ENCODE measurements around the gene MBD5.

DNA sequence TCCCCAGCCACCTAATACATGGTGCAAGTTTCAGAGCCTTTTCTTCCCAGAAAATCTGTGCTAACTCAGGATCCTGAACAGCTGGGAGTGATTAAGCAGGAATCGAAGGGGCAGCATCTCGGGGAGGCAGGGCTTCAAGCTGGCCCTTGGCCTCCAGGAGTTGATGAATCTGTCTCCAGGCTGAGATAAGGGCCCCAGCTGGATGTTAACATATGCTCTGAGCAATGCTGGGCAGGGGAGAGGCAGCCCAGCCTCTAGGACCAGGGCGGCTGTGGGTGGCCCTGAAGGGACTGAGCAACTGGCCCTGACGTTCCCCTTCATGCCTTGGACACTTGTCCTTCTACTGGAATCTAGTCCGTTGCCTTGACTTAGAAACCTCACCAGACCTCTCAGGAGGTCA lies 539.6 kb downstream of the MBD5 start:
- TF ChIP-seq, protein P1, sequence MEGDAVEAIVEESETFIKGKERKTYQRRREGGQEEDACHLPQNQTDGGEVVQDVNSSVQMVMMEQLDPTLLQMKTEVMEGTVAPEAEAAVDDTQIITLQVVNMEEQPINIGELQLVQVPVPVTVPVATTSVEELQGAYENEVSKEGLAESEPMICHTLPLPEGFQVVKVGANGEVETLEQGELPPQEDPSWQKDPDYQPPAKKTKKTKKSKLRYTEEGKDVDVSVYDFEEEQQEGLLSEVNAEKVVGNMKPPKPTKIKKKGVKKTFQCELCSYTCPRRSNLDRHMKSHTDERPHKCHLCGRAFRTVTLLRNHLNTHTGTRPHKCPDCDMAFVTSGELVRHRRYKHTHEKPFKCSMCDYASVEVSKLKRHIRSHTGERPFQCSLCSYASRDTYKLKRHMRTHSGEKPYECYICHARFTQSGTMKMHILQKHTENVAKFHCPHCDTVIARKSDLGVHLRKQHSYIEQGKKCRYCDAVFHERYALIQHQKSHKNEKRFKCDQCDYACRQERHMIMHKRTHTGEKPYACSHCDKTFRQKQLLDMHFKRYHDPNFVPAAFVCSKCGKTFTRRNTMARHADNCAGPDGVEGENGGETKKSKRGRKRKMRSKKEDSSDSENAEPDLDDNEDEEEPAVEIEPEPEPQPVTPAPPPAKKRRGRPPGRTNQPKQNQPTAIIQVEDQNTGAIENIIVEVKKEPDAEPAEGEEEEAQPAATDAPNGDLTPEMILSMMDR (conservative IDR thresholded peaks at IDR 0.05 in 1 of 2, IDR thresholded peaks at IDR 0.05 in 1 of 2; ENCODE audit: extremely low read depth in 1 of 2, insufficient read depth in 1 of 2, low read depth in 1 of 2, low read length in 2 of 2), result no peak
- TF ChIP-seq EZH2 (IDR thresholded peaks at IDR 0.05; ENCODE audit: borderline replicate concordance, low read length), result no peak

Data from mammary epithelial cell (primary cell).